ENCODE results near the gene ALKBH1.

Gene ALKBH1

GRCh38 chr14:77681196-77682157, 26.3 kb downstream of the ALKBH1 start (continued):
- TF ChIP-seq ZEB2 (tag by site-specific recombination; IDR thresholded peaks at IDR 0.05) (no peak), ZBTB7A (tag by site-specific recombination; IDR thresholded peaks at IDR 0.05; ENCODE audit: low read depth) (no peak), ZNF530 (tag by site-specific recombination; IDR thresholded peaks at IDR 0.05; ENCODE audit: low read depth) (no peak), ZNF24 (tag by site-specific recombination; IDR thresholded peaks at IDR 0.05) (no peak), KLF1 (tag by site-specific recombination; IDR thresholded peaks at IDR 0.05) (no peak), ZNF248 (tag by site-specific recombination; IDR thresholded peaks at IDR 0.05) (no peak), ZNF169 (tag by site-specific recombination; IDR thresholded peaks at IDR 0.05) (no peak), ZNF157 (tag by site-specific recombination; IDR thresholded peaks at IDR 0.05) (no peak)

DNA sequence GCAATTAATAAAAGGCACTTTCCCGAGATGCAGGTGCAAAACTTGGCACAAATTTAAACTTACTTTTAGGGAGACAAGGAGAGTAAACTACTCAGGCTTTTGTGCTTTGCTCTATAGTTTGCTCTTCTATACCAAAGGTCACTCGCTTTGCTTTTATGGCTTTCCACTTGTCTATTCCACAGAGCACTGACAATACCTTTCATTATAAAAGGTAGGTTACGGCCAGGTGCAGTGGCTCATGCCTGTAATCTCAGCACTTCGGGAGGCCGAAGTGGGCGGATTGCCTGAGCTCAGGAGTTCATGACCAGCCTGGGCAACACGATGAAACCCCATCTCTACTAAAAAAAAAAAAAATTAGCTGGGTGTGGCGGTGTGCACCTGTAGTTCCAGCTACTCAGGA, 32.9 kb downstream of the ALKBH1 start:
- Histone ChIP-seq H3K9me3 (ENCODE audit: control insufficient read depth, insufficient read depth, low read depth, low read length) (no peaks in the 10 kb centered on the region), H3K4me1 (ENCODE audit: control insufficient read depth, insufficient read depth, low read length) (no peaks in the 10 kb centered on the region), H3K4me3 (ENCODE audit: low read depth, low read length) (no peak overlapping the region), H3K36me3 (ENCODE audit: control insufficient read depth in 2 of 2, insufficient read depth in 1 of 2, low read length in 2 of 2) (peaks cover 44 to 65% of the 10 kb centered on the region in 2 experiments), H3K27ac (ENCODE audit: extremely low read depth, low read depth, low read length) (no peak overlapping the region)
- POLR2A ChIA-PET: interaction anchor here (0.7 kb wide), 1 partner anchor 14 kb away, joined by 3 read pairs; no protein-coding TSS in a partner anchor
- CTCF ChIA-PET: no interaction called here
- TF ChIP-seq ZNF223 (tag by site-specific recombination; IDR thresholded peaks at IDR 0.05): no peak
- TF ChIP-seq YY1 (tag by site-specific recombination; IDR thresholded peaks at IDR 0.05): no peak
- TF ChIP-seq ZNF521 (tag by site-specific recombination; IDR thresholded peaks at IDR 0.05): no peak
- TF ChIP-seq, protein P1, sequence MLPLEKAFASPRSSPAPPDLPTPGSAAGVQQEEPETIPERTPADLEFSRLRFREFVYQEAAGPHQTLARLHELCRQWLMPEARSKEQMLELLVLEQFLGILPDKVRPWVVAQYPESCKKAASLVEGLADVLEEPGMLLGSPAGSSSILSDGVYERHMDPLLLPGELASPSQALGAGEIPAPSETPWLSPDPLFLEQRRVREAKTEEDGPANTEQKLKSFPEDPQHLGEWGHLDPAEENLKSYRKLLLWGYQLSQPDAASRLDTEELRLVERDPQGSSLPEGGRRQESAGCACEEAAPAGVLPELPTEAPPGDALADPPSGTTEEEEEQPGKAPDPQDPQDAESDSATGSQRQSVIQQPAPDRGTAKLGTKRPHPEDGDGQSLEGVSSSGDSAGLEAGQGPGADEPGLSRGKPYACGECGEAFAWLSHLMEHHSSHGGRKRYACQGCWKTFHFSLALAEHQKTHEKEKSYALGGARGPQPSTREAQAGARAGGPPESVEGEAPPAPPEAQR (tag by site-specific recombination; IDR thresholded peaks at IDR 0.05): no peak
- no peak for TF ChIP-seq OSR2 (tag by site-specific recombination; IDR thresholded peaks at IDR 0.05)

- POLR2A ChIA-PET: no interaction called here
- Histone ChIP-seq H3K9me3 (ENCODE audit: control insufficient read depth, insufficient read depth, low read depth, low read length) (no peaks in the 10 kb centered on the region), H3K4me3 (ENCODE audit: low read depth, low read length) (no peak overlapping the region), H3K27ac (ENCODE audit: extremely low read depth, low read depth, low read length) (no peak overlapping the region), H3K4me1 (ENCODE audit: control insufficient read depth, insufficient read depth, low read length) (no peaks in the 10 kb centered on the region), H3K36me3 (ENCODE audit: control insufficient read depth in 2 of 2, insufficient read depth in 1 of 2, low read length in 2 of 2) (peaks cover 30 to 50% of the 10 kb centered on the region in 2 experiments)
- no peak for TF ChIP-seq ZNF148 (tag by site-specific recombination; IDR thresholded peaks at IDR 0.05; ENCODE audit: borderline replicate concordance)
- TF ChIP-seq GLI2 (tag by site-specific recombination; IDR thresholded peaks at IDR 0.05; ENCODE audit: borderline replicate concordance, low read depth): no peak
- TF ChIP-seq ZNF626 (tag by site-specific recombination; IDR thresholded peaks at IDR 0.05): no peak
- no peak for TF ChIP-seq ZNF548 (tag by site-specific recombination; IDR thresholded peaks at IDR 0.05)
- TF ChIP-seq, protein P2, sequence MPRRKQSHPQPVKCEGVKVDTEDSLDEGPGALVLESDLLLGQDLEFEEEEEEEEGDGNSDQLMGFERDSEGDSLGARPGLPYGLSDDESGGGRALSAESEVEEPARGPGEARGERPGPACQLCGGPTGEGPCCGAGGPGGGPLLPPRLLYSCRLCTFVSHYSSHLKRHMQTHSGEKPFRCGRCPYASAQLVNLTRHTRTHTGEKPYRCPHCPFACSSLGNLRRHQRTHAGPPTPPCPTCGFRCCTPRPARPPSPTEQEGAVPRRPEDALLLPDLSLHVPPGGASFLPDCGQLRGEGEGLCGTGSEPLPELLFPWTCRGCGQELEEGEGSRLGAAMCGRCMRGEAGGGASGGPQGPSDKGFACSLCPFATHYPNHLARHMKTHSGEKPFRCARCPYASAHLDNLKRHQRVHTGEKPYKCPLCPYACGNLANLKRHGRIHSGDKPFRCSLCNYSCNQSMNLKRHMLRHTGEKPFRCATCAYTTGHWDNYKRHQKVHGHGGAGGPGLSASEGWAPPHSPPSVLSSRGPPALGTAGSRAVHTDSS (tag by site-specific recombination; IDR thresholded peaks at IDR 0.05): no peak
- no peak for TF ChIP-seq IKZF3 (tag by site-specific recombination; IDR thresholded peaks at IDR 0.05)
- no peak for TF ChIP-seq ZNF791 (tag by site-specific recombination; IDR thresholded peaks at IDR 0.05)
- no peak for TF ChIP-seq ZNF350 (tag by site-specific recombination; IDR thresholded peaks at IDR 0.05)
- TF ChIP-seq ZNF585B (tag by site-specific recombination; IDR thresholded peaks at IDR 0.05): no peak
- TF ChIP-seq ZFP69B (tag by site-specific recombination; IDR thresholded peaks at IDR 0.05): no peak
- TF ChIP-seq ATF2 (tag by site-specific recombination; IDR thresholded peaks at IDR 0.05; ENCODE audit: low read depth): no peak
- TF ChIP-seq YY1 (tag by site-specific recombination; IDR thresholded peaks at IDR 0.05): no peak
- TF ChIP-seq REPIN1 (tag by site-specific recombination; IDR thresholded peaks at IDR 0.05; ENCODE audit: low read depth): no peak
- no peak for TF ChIP-seq KLF1 (tag by site-specific recombination; IDR thresholded peaks at IDR 0.05)
- TF ChIP-seq ZNF416 (tag by site-specific recombination; IDR thresholded peaks at IDR 0.05): no peak
- CTCF ChIA-PET: no interaction called here
These were observed 34.6 kb downstream of the ALKBH1 start for GRCh38 chr14:77673193-77673592.

Data from HEK293 (cell line).